Uterus (tissue), 2 donors: ENCODE data around the gene L2HGDH.

ENCODE experiments used
- CTCF ChIP-seq, 4 experiments: fragments of 200-600 bp in 2 of 4; fragments of 450-650 bp in 2 of 4; sonication (generic) in 2 of 4; IDR thresholded peaks; one replicate each; pipeline ENCODE4 v1.5.1; 2016 to 2019; ENCODE audit warnings: antibody characterized with exemption in 4 of 4, mild to moderate bottlenecking in 2 of 4, moderate library complexity in 1 of 4
- POLR2A ChIP-seq, 2 donors: fragments of 450-650 bp; IDR thresholded peaks; one replicate each; pipeline ENCODE4 v1.6.1; 2016; ENCODE audit warnings: antibody characterized with exemption in 2 of 2, mild to moderate bottlenecking in 1 of 2, moderate library complexity in 1 of 2

- TF ChIP-seq CTCF (IDR thresholded peaks at IDR 0.05) (no peak), POLR2A (IDR thresholded peaks at IDR 0.05) (no peak)
These were observed 120.5 kb downstream of the L2HGDH start for GRCh38 chr14:50191499-50191898.
